MM.1S (cell line): ENCODE results near the gene NSD2.
A peak's percentile ranks its signal among the peaks of the same experiment; 100 is the strongest.

ENCODE experiments used
- DNase-seq: peaks from one replicate; pipeline ENCODE4 v3.0.0-alpha.2; 2015
- H2AFZ ChIP-seq: fragments of 300-600 bp; sonication (generic); 2 replicates; pipeline ENCODE4 v1.6.0; 2016; ENCODE audit warnings: antibody characterized with exemption, low read length
- H3F3A ChIP-seq: fragments of 300-600 bp; sonication (generic); 2 replicates; pipeline ENCODE4 v1.6.1; 2016; ENCODE audit warnings: mild to moderate bottlenecking, antibody characterized with exemption, low read length, moderate library complexity, mixed read lengths; ENCODE audit not compliant: insufficient read depth
- H3K27ac ChIP-seq: fragments of 300-600 bp; sonication (generic); 2 replicates; pipeline ENCODE4 v1.5.1; 2016; ENCODE audit warnings: mild to moderate bottlenecking, low read length
- H3K27me3 ChIP-seq: fragments of 300-600 bp; sonication (generic); replicated peaks from 2 replicates; pipeline ENCODE4 v1.6.0; 2016; ENCODE audit warnings: low read length; ENCODE audit not compliant: insufficient read depth
- H3K36me3 ChIP-seq: fragments of 300-600 bp; sonication (generic); replicated peaks from 2 replicates; pipeline ENCODE4 v1.6.1; 2016; ENCODE audit warnings: mild to moderate bottlenecking, low read length, mixed read lengths; ENCODE audit not compliant: insufficient read depth
- H3K4me1 ChIP-seq: fragments of 300-600 bp; sonication (generic); 2 replicates; pipeline ENCODE4 v1.6.1; 2016; ENCODE audit warnings: low read length, mixed read lengths
- H3K4me2 ChIP-seq: fragments of 300-600 bp; sonication (generic); 2 replicates; pipeline ENCODE4 v1.6.0; 2016; ENCODE audit warnings: low read depth, low read length
- H3K4me3 ChIP-seq: fragments of 300-600 bp; sonication (generic); 2 replicates; pipeline ENCODE4 v1.5.1; 2016; ENCODE audit warnings: low read length, mixed read lengths
- H3K79me2 ChIP-seq: fragments of 300-600 bp; sonication (generic); 2 replicates; pipeline ENCODE4 v1.6.1; 2016; ENCODE audit warnings: mixed run types, low read length, mixed read lengths
- H3K9ac ChIP-seq: fragments of 300-600 bp; sonication (generic); 2 replicates; pipeline ENCODE4 v1.6.1; 2016; ENCODE audit warnings: low read length, mixed read lengths
- H3K9me2 ChIP-seq: fragments of 300-600 bp; sonication (generic); replicated peaks from 2 replicates; pipeline ENCODE4 v1.6.1; 2016; ENCODE audit warnings: mild to moderate bottlenecking, low read length, mixed read lengths; ENCODE audit not compliant: insufficient read depth
- H3K9me3 ChIP-seq: fragments of 300-600 bp; sonication (generic); replicated peaks from 2 replicates; pipeline ENCODE4 v1.6.1; 2016; ENCODE audit warnings: mild to moderate bottlenecking, low read length, mixed read lengths; ENCODE audit not compliant: insufficient read depth
- H4K20me1 ChIP-seq: fragments of 300-600 bp; sonication (generic); 2 replicates; pipeline ENCODE4 v1.6.1; 2016; ENCODE audit warnings: mild to moderate bottlenecking, low read length, moderate library complexity, mixed read lengths; ENCODE audit not compliant: insufficient read depth
- EZH2 ChIP-seq: fragments of 300-600 bp; sonication (generic); optimal IDR thresholded peaks from 2 replicates; pipeline ENCODE3; 2017; ENCODE audit warnings: low read depth, mild to moderate bottlenecking, antibody characterized with exemption, low read length, mixed read lengths
- EZH2phosphoT487 ChIP-seq: fragments of 300-600 bp; sonication (generic); IDR thresholded peaks from 2 replicates; pipeline ENCODE4 v1.6.1; 2018; ENCODE audit warnings: antibody characterized with exemption, low read length
- TF ChIP-seq, protein P1 (sequence below): fragments of 300-600 bp; sonication (generic); IDR thresholded peaks from 2 replicates; pipeline ENCODE4 v1.5.1; 2016; ENCODE audit warnings: antibody characterized with exemption, low read length, mixed read lengths

NSD2 gene

DNA sequence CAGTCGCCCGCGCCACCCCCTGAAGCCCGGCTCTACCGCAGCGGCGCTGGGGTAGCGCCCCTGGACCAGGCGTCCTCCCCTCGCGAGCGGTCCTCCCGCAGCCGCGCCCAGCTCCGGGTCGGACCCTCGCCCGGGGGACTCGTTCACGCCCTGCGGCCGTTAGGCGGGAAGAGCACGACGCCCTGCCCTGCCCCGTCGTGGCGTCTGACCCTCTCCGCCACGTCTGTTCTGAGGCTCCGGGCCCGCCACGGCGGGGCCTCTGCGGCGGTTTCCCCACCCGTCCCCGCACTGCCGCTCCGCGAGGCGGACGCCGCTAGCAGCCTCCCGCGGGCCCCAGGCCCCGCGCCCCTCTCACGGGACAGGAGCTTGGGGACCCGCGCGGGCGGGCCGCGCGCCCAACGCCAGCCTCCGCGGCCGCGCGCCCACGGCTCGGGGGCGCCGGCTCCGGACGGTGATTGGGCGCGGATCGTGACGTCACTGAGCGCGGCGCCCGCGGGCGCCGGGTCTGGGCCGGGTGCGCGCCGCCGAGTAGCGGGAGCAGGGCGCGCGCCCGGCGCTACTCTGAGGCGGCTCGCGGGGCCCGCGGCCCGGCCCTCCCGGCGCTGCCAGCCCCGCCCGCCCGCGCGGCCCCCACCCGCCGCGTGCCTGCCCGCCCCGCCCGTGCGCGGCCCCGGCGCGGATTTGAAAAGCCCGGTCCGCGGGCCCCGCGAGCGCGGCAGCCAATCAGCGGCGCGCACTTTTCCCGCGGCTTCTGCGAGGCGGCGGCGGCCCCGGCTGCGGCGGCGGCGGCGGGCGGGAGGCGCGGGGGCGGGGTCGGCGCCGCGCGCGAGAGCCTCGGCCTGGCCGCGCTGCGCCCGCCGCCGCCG, at the start of gene NSD2:
Gene NSD2 (plus strand): TSS at position 816 of the 866 bp plus-strand sequence. CDS start 29,262 bp downstream, outside the sequence.
- peaks cover 42% of the 10 kb centered on the region for H3K79me2 ChIP-seq
- H3K9me2 ChIP-seq = no peaks in the 10 kb centered on the region
- peak; percentile 92 for DNase-seq
- H3K36me3 ChIP-seq = no peaks in the 10 kb centered on the region
- peak within 1 kb of the TSS; percentile 90 for H3K4me2 ChIP-seq
- H3K9ac ChIP-seq = peak within 1 kb of the TSS; percentile 99
- H2AFZ ChIP-seq = peak within 1 kb of the TSS; percentile 81
- H3K9me3 ChIP-seq = no peaks in the 10 kb centered on the region
- H3K27me3 ChIP-seq = no peaks in the 10 kb centered on the region
- peaks cover 13% of the 10 kb centered on the region for H3K4me1 ChIP-seq
- H3K27ac ChIP-seq = peak within 1 kb of the TSS; percentile 99
- peaks cover 23% of the 10 kb centered on the region for H4K20me1 ChIP-seq
- peak within 1 kb of the TSS; percentile 93 for H3K4me3 ChIP-seq
- TF ChIP-seq EZH2 = no peak
- TF ChIP-seq, protein P1, sequence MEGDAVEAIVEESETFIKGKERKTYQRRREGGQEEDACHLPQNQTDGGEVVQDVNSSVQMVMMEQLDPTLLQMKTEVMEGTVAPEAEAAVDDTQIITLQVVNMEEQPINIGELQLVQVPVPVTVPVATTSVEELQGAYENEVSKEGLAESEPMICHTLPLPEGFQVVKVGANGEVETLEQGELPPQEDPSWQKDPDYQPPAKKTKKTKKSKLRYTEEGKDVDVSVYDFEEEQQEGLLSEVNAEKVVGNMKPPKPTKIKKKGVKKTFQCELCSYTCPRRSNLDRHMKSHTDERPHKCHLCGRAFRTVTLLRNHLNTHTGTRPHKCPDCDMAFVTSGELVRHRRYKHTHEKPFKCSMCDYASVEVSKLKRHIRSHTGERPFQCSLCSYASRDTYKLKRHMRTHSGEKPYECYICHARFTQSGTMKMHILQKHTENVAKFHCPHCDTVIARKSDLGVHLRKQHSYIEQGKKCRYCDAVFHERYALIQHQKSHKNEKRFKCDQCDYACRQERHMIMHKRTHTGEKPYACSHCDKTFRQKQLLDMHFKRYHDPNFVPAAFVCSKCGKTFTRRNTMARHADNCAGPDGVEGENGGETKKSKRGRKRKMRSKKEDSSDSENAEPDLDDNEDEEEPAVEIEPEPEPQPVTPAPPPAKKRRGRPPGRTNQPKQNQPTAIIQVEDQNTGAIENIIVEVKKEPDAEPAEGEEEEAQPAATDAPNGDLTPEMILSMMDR = no peak
- no peak for TF ChIP-seq EZH2phosphoT487
- peaks cover 22% of the 10 kb centered on the region for H3F3A ChIP-seq

DNA sequence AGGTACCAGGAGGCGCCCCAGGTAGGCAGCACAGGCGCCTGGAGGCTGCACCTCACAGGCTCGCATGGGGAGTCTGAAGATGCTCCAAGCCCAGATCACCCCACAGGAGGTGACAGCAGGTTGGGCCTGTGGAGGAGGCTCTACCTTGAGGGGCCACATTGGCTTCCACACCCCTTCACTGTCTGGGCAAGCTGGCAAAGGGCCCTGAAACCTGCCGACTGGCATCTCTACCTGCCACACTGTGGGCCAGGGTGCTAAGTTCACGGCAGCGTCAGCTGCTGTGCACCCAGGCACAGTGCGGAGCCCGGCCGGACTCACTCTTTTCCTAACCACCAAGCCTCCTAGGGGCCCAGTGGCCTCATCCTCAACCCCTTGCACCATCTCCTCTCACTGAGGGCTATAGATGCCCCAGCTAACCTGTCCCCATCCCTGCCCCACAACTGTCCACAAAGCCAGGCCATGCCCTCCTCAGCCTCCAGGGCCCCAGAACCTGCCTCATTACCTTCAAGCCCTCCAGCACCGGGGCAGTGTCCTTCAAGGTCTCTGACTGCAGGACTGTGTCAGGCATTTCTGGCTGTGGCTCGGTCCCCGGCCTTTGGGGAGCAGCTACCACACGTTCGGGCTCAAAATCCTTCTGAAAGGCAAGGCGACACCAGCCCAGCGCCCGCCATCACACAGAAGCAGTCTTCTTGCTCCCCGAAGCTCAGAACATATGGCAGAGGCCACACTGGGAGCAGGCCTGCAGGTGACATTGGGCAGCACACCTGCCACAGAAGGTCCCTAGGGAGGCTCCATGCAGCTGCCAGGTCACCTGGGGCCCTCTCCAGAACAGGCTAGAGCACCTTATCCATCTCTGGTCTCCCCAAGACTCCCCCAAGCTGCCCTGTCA, 49.3 kb upstream of the NSD2 start:
- H3K9me3 ChIP-seq = no peaks in the 10 kb centered on the region
- DNase-seq = no peak
- no peaks in the 10 kb centered on the region for H3K79me2 ChIP-seq
- no peak overlapping the region for H3K4me3 ChIP-seq
- no peak overlapping the region for H3K9ac ChIP-seq
- no peak overlapping the region for H3K4me2 ChIP-seq
- H3K27me3 ChIP-seq = no peaks in the 10 kb centered on the region
- H3K27ac ChIP-seq = no peak overlapping the region
- H4K20me1 ChIP-seq = no peaks in the 10 kb centered on the region
- no peak for TF ChIP-seq EZH2
- no peaks in the 10 kb centered on the region for H3F3A ChIP-seq
- no peaks in the 10 kb centered on the region for H3K4me1 ChIP-seq
- H3K36me3 ChIP-seq = no peaks in the 10 kb centered on the region
- no peaks in the 10 kb centered on the region for H3K9me2 ChIP-seq
- no peak overlapping the region for H2AFZ ChIP-seq

- no peak for DNase-seq
- Histone ChIP-seq H3K4me2 (no peak overlapping the region), H3K9me3 (no peaks in the 10 kb centered on the region), H3F3A (no peaks in the 10 kb centered on the region), H3K9ac (no peak overlapping the region), H3K27ac (no peak overlapping the region), H2AFZ (no peak overlapping the region), H3K27me3 (no peaks in the 10 kb centered on the region), H4K20me1 (no peaks in the 10 kb centered on the region), H3K79me2 (no peaks in the 10 kb centered on the region), H3K9me2 (no peaks in the 10 kb centered on the region), H3K4me3 (no peak overlapping the region), H3K36me3 (no peaks in the 10 kb centered on the region), H3K4me1 (no peaks in the 10 kb centered on the region)
- no peak for TF ChIP-seq EZH2
- TF ChIP-seq, protein P1 = no peak
- no peak for TF ChIP-seq EZH2phosphoT487
These were observed 48.3 kb upstream of the NSD2 start for GRCh38 chr4:1822568-1823544.
